ENCODE data around the gene ARHGAP42. TPM values are rescaled to one million over a fixed set of nuclear protein-coding genes. Genes with fewer than 3 reads are reported as not detected.

Gene ARHGAP42
- total RNA-seq, 6 experiments from 2014 or later = 1.1 to 3.1 (median 2.3) TPM

- Mint-ChIP-seq H3K27me3 (ENCODE audit: insufficient read depth) (no peaks in the 10 kb centered on the region; the same call in 1 of the 2 replicates), H3K27ac (no peak overlapping the region), H3K9me3 (no peaks in the 10 kb centered on the region), H3K36me3 (ENCODE audit: low read depth) (no peaks in the 10 kb centered on the region), H3K4me3 (no peak overlapping the region), H3K4me1 (ENCODE audit: low read depth) (no peaks in the 10 kb centered on the region)
- DNase-seq = no peak
- TF ChIP-seq CTCF (IDR thresholded peaks at IDR 0.05) = no peak
Observed at GRCh38 chr11:100726680-100727079, 39.6 kb downstream of the ARHGAP42 start.

- H3K27me3 Mint-ChIP-seq (ENCODE audit: insufficient read depth) = no peaks in the 10 kb centered on the region; the same call in 1 of the 2 replicates
- no peaks in the 10 kb centered on the region for H3K36me3 Mint-ChIP-seq (ENCODE audit: low read depth)
- H3K27ac Mint-ChIP-seq = no peak overlapping the region
- DNase-seq = no peak
- H3K4me3 Mint-ChIP-seq = no peak overlapping the region
- TF ChIP-seq CTCF (IDR thresholded peaks at IDR 0.05) = no peak
- H3K4me1 Mint-ChIP-seq (ENCODE audit: low read depth) = no peaks in the 10 kb centered on the region
- no peaks in the 10 kb centered on the region for H3K9me3 Mint-ChIP-seq
Observed at GRCh38 chr11:100727410-100727809, 40.3 kb downstream of the ARHGAP42 start.

GRCh38 chr11:100730266-100730665 is 43.2 kb downstream of the ARHGAP42 start:
- Mint-ChIP-seq H3K36me3 (ENCODE audit: low read depth) (no peaks in the 10 kb centered on the region), H3K4me1 (ENCODE audit: low read depth) (no peaks in the 10 kb centered on the region), H3K27ac (no peak overlapping the region), H3K9me3 (no peaks in the 10 kb centered on the region), H3K27me3 (ENCODE audit: insufficient read depth) (no peaks in the 10 kb centered on the region), H3K4me3 (no peak overlapping the region)
- no peak for TF ChIP-seq CTCF (IDR thresholded peaks at IDR 0.05)
- no peak for DNase-seq

GRCh38 chr11:100731471-100731870 is 44.4 kb downstream of the ARHGAP42 start:
- H3K27me3 Mint-ChIP-seq (ENCODE audit: insufficient read depth) = no peaks in the 10 kb centered on the region; the same call in 1 of the 2 replicates
- no peak for TF ChIP-seq CTCF (IDR thresholded peaks at IDR 0.05)

GRCh38 chr11:100732949-100733348 is 45.9 kb downstream of the ARHGAP42 start:
- no peaks in the 10 kb centered on the region for H3K4me1 Mint-ChIP-seq (ENCODE audit: low read depth)
- H3K27ac Mint-ChIP-seq = no peak overlapping the region
- H3K27me3 Mint-ChIP-seq (ENCODE audit: insufficient read depth) = no peaks in the 10 kb centered on the region; the same call in 1 of the 2 replicates
- no peak for TF ChIP-seq CTCF (IDR thresholded peaks at IDR 0.05)
- H3K36me3 Mint-ChIP-seq (ENCODE audit: low read depth) = no peaks in the 10 kb centered on the region
- no peaks in the 10 kb centered on the region for H3K9me3 Mint-ChIP-seq
- no peak overlapping the region for H3K4me3 Mint-ChIP-seq
- no peak for DNase-seq

More at GRCh38 chr11:100731471-100731870, 44.4 kb downstream of the ARHGAP42 start:
- Mint-ChIP-seq H3K9me3 (no peaks in the 10 kb centered on the region), H3K4me3 (no peak overlapping the region), H3K36me3 (ENCODE audit: low read depth) (no peaks in the 10 kb centered on the region), H3K4me1 (ENCODE audit: low read depth) (no peaks in the 10 kb centered on the region), H3K27ac (no peak overlapping the region)
- no peak for DNase-seq

Measured in HFFc6 (cell line).